BJ (cell line): ENCODE data around the gene VSIG8. TPM values are rescaled to one million over a fixed set of nuclear protein-coding genes. Genes with fewer than 3 reads are reported as not detected.
A peak's percentile ranks its signal among the peaks of the same experiment; 100 is the strongest.

ENCODE experiments used
- CTCF ChIA-PET: fragments of 350-600 bp; formaldehyde crosslinking; extraction: SDS; loops from one replicate; lab custom pipeline; 2021; ENCODE audit warnings: antibody characterized with exemption, inconsistent platforms; lab: Yijun Ruan, JAX
- POLR2A ChIA-PET: fragments of 300-600 bp; sonication (Branson Sonifier 250); formaldehyde crosslinking; extraction: SDS; loops from one replicate; lab custom pipeline; 2021; ENCODE audit warnings: antibody characterized with exemption; lab: Charles Lee
- DNase-seq: peaks from one replicate; pipeline ENCODE4 v3.0.0-alpha.2; 2011; ENCODE audit warnings: low read depth
- H3K27me3 ChIP-seq: 2 replicates; pipeline ENCODE4 v1.6.0; 2011; ENCODE audit warnings: low read length; ENCODE audit not compliant: control insufficient read depth, insufficient read depth
- H3K36me3 ChIP-seq: 2 replicates; pipeline ENCODE4 v1.5.1; 2011; ENCODE audit warnings: low read length; ENCODE audit not compliant: control insufficient read depth, insufficient read depth
- H3K4me3 ChIP-seq: 2 replicates; pipeline ENCODE4 v1.5.1; 2011; ENCODE audit warnings: low read depth, mild to moderate bottlenecking, control low read depth, low read length
- CTCF ChIP-seq: IDR thresholded peaks from 2 replicates; pipeline ENCODE4 v1.5.1; 2011; ENCODE audit warnings: low read depth, mild to moderate bottlenecking, control low read depth, inconsistent platforms, low read length, moderate library complexity; ENCODE audit not compliant: insufficient read depth
- polyA plus RNA-seq: library from polyadenylated mRNA; depleted of rRNA; stranded (reverse); fragments of >200 nt; gene quantifications from 2 replicates; pipeline ENCODE4 v1.2.3, GENCODE V29; 2011

The VSIG8 gene
- polyA plus RNA-seq, 1 experiment = not detected

DNA sequence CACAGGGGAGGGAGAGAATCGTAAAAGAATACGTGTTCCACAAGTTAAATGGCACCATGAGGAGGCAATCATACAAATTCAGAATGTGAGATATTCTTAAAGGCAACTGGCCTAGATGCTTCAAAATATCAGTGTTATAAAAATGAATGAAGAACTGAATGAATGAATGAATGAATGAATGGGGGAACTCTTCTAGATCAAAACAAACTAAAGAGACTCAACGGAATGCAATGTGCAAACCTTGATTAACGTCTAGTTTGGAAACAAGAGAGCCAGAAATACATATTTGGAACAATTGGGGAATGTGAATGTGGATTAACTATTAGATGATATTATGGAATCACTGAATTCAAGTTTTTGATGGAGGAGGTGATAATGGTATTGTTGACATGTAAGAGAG lies 20.7 kb upstream of the VSIG8 start:
- ChIA-PET CTCF (interaction anchor here (0.6 to 3.2 kb wide), 5 partner anchors 8 to 107 kb away, joined by 3 to 27 read pairs (median 5); partner anchors contain the start of gene DUSP23), POLR2A (no interaction called here)
- no peaks in the 10 kb centered on the region for H3K36me3 ChIP-seq
- TF ChIP-seq CTCF = no peak
- H3K4me3 ChIP-seq = no peak overlapping the region
- no peaks in the 10 kb centered on the region for H3K27me3 ChIP-seq
- DNase-seq = no peak

DNA sequence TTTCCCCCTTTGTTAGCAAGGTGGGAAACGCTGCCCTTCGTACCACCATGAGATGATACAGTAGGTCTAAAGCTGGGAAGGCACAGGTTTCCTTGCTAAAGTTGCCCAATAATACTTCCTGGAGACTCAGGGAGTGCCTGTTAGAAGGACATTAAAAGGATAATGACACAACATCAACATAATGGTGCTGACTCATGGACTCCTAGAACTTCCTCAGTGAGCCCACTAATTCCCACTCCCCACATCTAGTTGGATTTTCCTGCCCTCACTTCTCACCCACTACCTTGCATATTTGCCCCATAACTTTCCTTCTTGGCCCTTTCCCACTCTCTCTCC lies 20.0 kb upstream of the VSIG8 start:
- Histone ChIP-seq H3K27me3 (no peaks in the 10 kb centered on the region), H3K36me3 (no peaks in the 10 kb centered on the region), H3K4me3 (no peak overlapping the region)
- ChIA-PET CTCF (interaction anchor here (0.9 to 3.2 kb wide), 6 partner anchors 8 to 107 kb away, joined by 3 to 27 read pairs (median 5); partner anchors contain the start of gene DUSP23), POLR2A (no interaction called here)
- DNase-seq = no peak
- no peak for TF ChIP-seq CTCF

GRCh38 chr1:159881622-159882526 lies 19.4 kb upstream of the VSIG8 start:
- POLR2A ChIA-PET = no interaction called here
- Histone ChIP-seq H3K4me3 (no peak overlapping the region), H3K36me3 (no peaks in the 10 kb centered on the region), H3K27me3 (no peaks in the 10 kb centered on the region)
- peak; percentile 74 for DNase-seq
- CTCF ChIA-PET = interaction anchor here (0.9 to 3.2 kb wide), 6 partner anchors 9 to 106 kb away, joined by 3 to 27 read pairs (median 5); partner anchors contain the start of gene DUSP23
- TF ChIP-seq CTCF = no peak

DNA sequence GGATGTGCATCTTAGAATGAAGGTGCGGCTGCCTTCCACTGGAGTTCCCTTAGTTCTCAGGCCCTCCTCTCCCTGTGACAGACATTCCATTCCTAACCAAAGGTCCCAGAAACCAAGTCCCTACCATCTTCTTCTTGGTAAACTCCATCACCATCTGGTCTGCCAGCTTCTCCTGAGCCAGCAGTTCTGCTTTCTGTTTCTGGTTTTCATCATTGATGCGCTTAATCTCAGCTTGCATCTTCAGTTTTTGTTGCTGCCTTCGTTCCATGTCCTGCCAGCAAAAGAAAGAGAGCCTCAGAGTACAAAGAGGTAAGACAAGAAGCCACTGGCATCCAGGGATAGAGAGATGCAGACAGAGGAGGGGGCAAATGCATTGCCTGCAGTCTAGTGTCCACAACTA lies 18.0 kb upstream of the VSIG8 start:
- H3K36me3 ChIP-seq = no peaks in the 10 kb centered on the region
- no peak overlapping the region for H3K4me3 ChIP-seq
- ChIA-PET CTCF (interaction anchor here (0.9 to 3.5 kb wide), 5 partner anchors 10 to 457 kb away, joined by 3 to 27 read pairs (median 3); no protein-coding TSS in a partner anchor), POLR2A (no interaction called here)
- DNase-seq = no peak
- no peaks in the 10 kb centered on the region for H3K27me3 ChIP-seq
- no peak for TF ChIP-seq CTCF

DNA sequence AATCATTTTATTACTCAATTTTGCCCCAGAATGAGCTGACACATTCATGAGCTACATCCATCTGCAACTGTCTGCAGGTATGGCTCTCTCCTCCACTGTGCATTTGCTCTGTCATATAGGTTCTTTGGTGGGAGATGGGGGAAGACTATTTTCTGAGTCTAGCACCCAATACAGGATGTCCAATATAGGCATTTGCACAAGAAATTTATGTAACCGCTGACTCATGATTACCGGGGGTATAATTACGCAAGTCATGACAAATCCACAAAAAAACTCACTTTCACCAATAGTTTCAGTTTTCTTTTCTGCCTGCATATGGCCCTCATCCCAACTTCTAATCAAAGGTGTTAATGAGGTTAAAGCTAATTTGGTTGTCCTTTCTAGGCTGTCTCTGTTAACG lies 17.5 kb upstream of the VSIG8 start:
- Histone ChIP-seq H3K36me3 (no peaks in the 10 kb centered on the region), H3K4me3 (no peak overlapping the region), H3K27me3 (no peaks in the 10 kb centered on the region)
- ChIA-PET POLR2A (no interaction called here), CTCF (interaction anchor here (0.9 to 3.5 kb wide), 7 partner anchors 8 to 457 kb away, joined by 3 to 27 read pairs (median 4); no protein-coding TSS in a partner anchor)
- DNase-seq = no peak
- no peak for TF ChIP-seq CTCF
